HCT116 (cell line): Measurements from ENCODE around the gene IFNL2. TPM values are rescaled to one million over a fixed set of nuclear protein-coding genes. Genes with fewer than 3 reads are reported as not detected.

Experiments
- ATAC-seq: fragments of 200-7000 bp; cut with Tn5 transposase; 2 replicates; pipeline ENCODE4 v1.9.1; 2020; ENCODE audit warnings: mild to moderate bottlenecking, moderate library complexity
- BruUV-seq: library from RNA; stranded (reverse); fragments of 400-500 nt; replicated peaks from 2 replicates; lab custom pipeline; 2021; lab: Mats Ljungman, UMichigan
- CTCF ChIA-PET: fragments of 300-600 bp; sonication (Branson Sonifier 250); formaldehyde crosslinking; loops from one replicate; lab custom pipeline; 2021; ENCODE audit warnings: antibody characterized with exemption; lab: Charles Lee
- POLR2A ChIA-PET: fragments of 300-600, 350-600 bp; sonication (Branson Sonifier 250); formaldehyde crosslinking; loops from one replicate; lab custom pipeline; 2021; ENCODE audit warnings: antibody characterized with exemption; lab: Charles Lee
- RAD21 ChIA-PET, 2 experiments: fragments of 300-600 bp; sonication (Branson Sonifier 250); formaldehyde crosslinking; loops; one replicate each; lab custom pipeline; 2023; ENCODE audit warnings: low total read pairs in 2 of 2; ENCODE audit not compliant: uncharacterized antibody in 2 of 2, unreplicated experiment in 2 of 2, low non-redundant PET in 1 of 2; lab: Charles Lee
- DNase-seq: peaks from one replicate; pipeline ENCODE4 v3.0.0-alpha.2; 2010; ENCODE audit warnings: low read depth, low spot score
- H2AFZ ChIP-seq: fragments of 200-600 bp; shearing (Covaris generic), sonication (generic); 2 replicates; pipeline ENCODE4 v1.6.1; 2017; ENCODE audit warnings: low read depth, mixed run types, mixed read lengths, antibody characterized with exemption, low read length; ENCODE audit not compliant: poor library complexity, severe bottlenecking
- H3K27ac ChIP-seq: 2 replicates; pipeline ENCODE4 v1.5.1; 2012; ENCODE audit warnings: low read depth, low read length
- H3K27me3 ChIP-seq: fragments of 200-600 bp; sonication (generic); 2 replicates; pipeline ENCODE4 v1.6.1; 2016; ENCODE audit warnings: mixed run types, low read length, mixed read lengths; ENCODE audit not compliant: insufficient read depth
- H3K36me3 ChIP-seq, 2 experiments: fragments of 200-500 bp in 1 of 2; fragments of 200-600 bp in 1 of 2; sonication (Bioruptor generic) in 1 of 2; sonication (generic) in 1 of 2; 2 replicates each; pipeline versions ENCODE4 v1.5.1 to v1.6.1; 2014 to 2016; ENCODE audit warnings: low read length in 2 of 2, inconsistent platforms in 1 of 2, mixed read lengths in 1 of 2, mixed run types in 1 of 2; ENCODE audit not compliant: insufficient read depth in 2 of 2, control insufficient read depth in 1 of 2
- H3K4me1 ChIP-seq, 2 experiments: fragments of 200-600 bp in 1 of 2; sonication (generic) in 1 of 2; 2 replicates each; pipeline versions ENCODE4 v1.5.1 to v1.6.1; 2012 to 2017; ENCODE audit warnings: low read length in 2 of 2, inconsistent platforms in 1 of 2, mild to moderate bottlenecking in 1 of 2, mixed read lengths in 1 of 2, mixed run types in 1 of 2, moderate library complexity in 1 of 2; ENCODE audit not compliant: insufficient read depth in 2 of 2, control insufficient read depth in 1 of 2
- H3K4me2 ChIP-seq: fragments of 200-600 bp; sonication (generic); 2 replicates; pipeline ENCODE4 v1.6.1; 2017; ENCODE audit warnings: mixed run types, low read length, mixed read lengths
- H3K4me3 ChIP-seq, 2 experiments: fragments of 200-600 bp in 1 of 2; sonication (generic) in 1 of 2; replicated peaks in 1 of 2; 2 replicates each; pipeline ENCODE4 v1.5.1; 2011 to 2016; ENCODE audit warnings: low read length in 2 of 2, control low read depth in 1 of 2, low read depth in 1 of 2, mild to moderate bottlenecking in 1 of 2, mixed read lengths in 1 of 2, mixed run types in 1 of 2
- H3K79me2 ChIP-seq: fragments of 200-600 bp; sonication (generic); 2 replicates; pipeline ENCODE4 v1.6.1; 2017; ENCODE audit warnings: mild to moderate bottlenecking, mixed run types, low read length, moderate library complexity, mixed read lengths; ENCODE audit not compliant: insufficient read depth
- H3K9ac ChIP-seq: fragments of 200-600 bp; sonication (generic); 2 replicates; pipeline ENCODE4 v1.6.1; 2016; ENCODE audit warnings: low read length, mixed read lengths
- H3K9me2 ChIP-seq: fragments of 200-600 bp; sonication (generic), shearing (Covaris generic); 2 replicates; pipeline ENCODE4 v1.6.1; 2017; ENCODE audit warnings: mixed run types, mild to moderate bottlenecking, moderate library complexity; ENCODE audit not compliant: insufficient read depth
- H3K9me3 ChIP-seq, 2 experiments: fragments of 200-500 bp in 1 of 2; fragments of 200-600 bp in 1 of 2; sonication (Bioruptor generic) in 1 of 2; sonication (generic) in 1 of 2; 2 replicates each; pipeline ENCODE4 v1.6.1; 2014 to 2017; ENCODE audit warnings: low read length in 2 of 2, mixed read lengths in 2 of 2, inconsistent platforms in 1 of 2, low read depth in 1 of 2, mild to moderate bottlenecking in 1 of 2, mixed run types in 1 of 2, moderate library complexity in 1 of 2; ENCODE audit not compliant: control insufficient read depth in 1 of 2, insufficient read depth in 1 of 2
- H4K20me1 ChIP-seq: fragments of 200-600 bp; sonication (generic), shearing (Covaris generic); 2 replicates; pipeline ENCODE4 v1.6.1; 2017; ENCODE audit warnings: mixed run types, mild to moderate bottlenecking, moderate library complexity; ENCODE audit not compliant: insufficient read depth
- CBX3 ChIP-seq: IDR thresholded peaks from 2 replicates; pipeline ENCODE4 v1.6.1; 2012; ENCODE audit warnings: low read depth
- CEBPB ChIP-seq: IDR thresholded peaks from 2 replicates; pipeline ENCODE4 v1.6.1; 2012; ENCODE audit warnings: low read depth
- EGR1 ChIP-seq: IDR thresholded peaks from 2 replicates; pipeline ENCODE4 v1.6.1; 2012; ENCODE audit warnings: low read depth
- ELF1 ChIP-seq: IDR thresholded peaks from 2 replicates; pipeline ENCODE4 v1.6.1; 2012; ENCODE audit warnings: low read depth, borderline replicate concordance
- EZH2 ChIP-seq: fragments of 200-600 bp; sonication (generic); IDR thresholded peaks from 2 replicates; pipeline ENCODE4 v1.6.1; 2017; ENCODE audit warnings: antibody characterized with exemption, mixed run types
- EZH2phosphoT487 ChIP-seq: fragments of 200-600 bp; IDR thresholded peaks from 2 replicates; pipeline ENCODE4 v1.6.1; 2018; ENCODE audit warnings: antibody characterized with exemption, borderline replicate concordance
- FOSL1 ChIP-seq: IDR thresholded peaks from 2 replicates; pipeline ENCODE4 v1.6.1; 2012; ENCODE audit warnings: low read depth
- JUND ChIP-seq: IDR thresholded peaks from 2 replicates; pipeline ENCODE4 v1.6.1; 2012
- POLR2A ChIP-seq: IDR thresholded peaks from 2 replicates; pipeline ENCODE4 v1.7.0; 2011; ENCODE audit warnings: borderline replicate concordance; ENCODE audit not compliant: insufficient read depth, insufficient read length; ENCODE audit errors: extremely low read depth
- POLR2AphosphoS5 ChIP-seq: IDR thresholded peaks from 2 replicates; pipeline ENCODE4 v1.6.1; 2011; ENCODE audit warnings: mild to moderate bottlenecking, low read depth, low read length, moderate library complexity
- RAD21 ChIP-seq: IDR thresholded peaks from 2 replicates; pipeline ENCODE4 v1.6.1; 2012; ENCODE audit warnings: low read depth, mild to moderate bottlenecking
- SIN3A ChIP-seq: IDR thresholded peaks from 2 replicates; pipeline ENCODE4 v1.6.1; 2012; ENCODE audit warnings: low read depth
- SP1 ChIP-seq: IDR thresholded peaks from 2 replicates; pipeline ENCODE4 v1.6.1; 2012; ENCODE audit warnings: low read depth
- YY1 ChIP-seq: IDR thresholded peaks from 2 replicates; pipeline ENCODE4 v1.6.1; 2011; ENCODE audit warnings: low read length, low read depth, moderate library complexity, mild to moderate bottlenecking; ENCODE audit not compliant: insufficient replicate concordance; ENCODE audit errors: extremely low read depth
- ZFX ChIP-seq: fragments of 450-650 bp; IDR thresholded peaks from 2 replicates; pipeline ENCODE4 v1.6.1; 2017
- ZNF274 ChIP-seq: fragments of 200-500 bp; sonication (Bioruptor generic); IDR thresholded peaks from 2 replicates; pipeline ENCODE4 v1.6.1; 2014; ENCODE audit warnings: mild to moderate bottlenecking, low read depth, low read length, inconsistent platforms
- intact Hi-C: fragments of 100-400 bp; cut with micrococcal nuclease; formaldehyde crosslinking; loops from 2 replicates; pipeline ENCODE4 v1.10.0; 2022
- total RNA-seq: library from RNA; stranded (reverse); gene quantifications from one replicate; pipeline ENCODE4 v1.2.1, GENCODE V29; 2021; ENCODE audit not compliant: unreplicated experiment
- TF ChIP-seq, protein P1 (sequence below): IDR thresholded peaks from 2 replicates; pipeline ENCODE4 v1.6.1; 2012
- TF ChIP-seq, protein P2 (sequence below), 3 experiments: fragments of 200-600 bp in 1 of 3; sonication (generic) in 1 of 3; IDR thresholded peaks in 2 of 3; conservative IDR thresholded peaks in 1 of 3; 2 replicates each; pipeline ENCODE4 v1.5.1; 2012 to 2017; ENCODE audit warnings: low read depth in 2 of 3, low read length in 2 of 3, antibody characterized with exemption in 1 of 3, borderline replicate concordance in 1 of 3, control low read depth in 1 of 3, mild to moderate bottlenecking in 1 of 3, mixed read lengths in 1 of 3, mixed run types in 1 of 3, moderate library complexity in 1 of 3; ENCODE audit not compliant: insufficient read depth in 1 of 3
- TF ChIP-seq, protein P3 (sequence below): IDR thresholded peaks from 2 replicates; pipeline ENCODE4 v1.6.1; 2012; ENCODE audit warnings: low read depth
- TF ChIP-seq, protein P4 (sequence below): IDR thresholded peaks from 2 replicates; pipeline ENCODE4 v1.6.1; 2011; ENCODE audit warnings: mild to moderate bottlenecking, low read length, moderate library complexity; ENCODE audit not compliant: insufficient replicate concordance; ENCODE audit errors: extremely low read depth

The IFNL2 gene
- total RNA-seq, 1 experiment from 2014 or later, result not detected

- Histone ChIP-seq H3K9ac (no peak overlapping the region), H3K4me1 (peaks cover 9 to 10% of the 10 kb centered on the region in 2 experiments), H3K27me3 (no peaks in the 10 kb centered on the region), H3K9me3 (no peaks in the 10 kb centered on the region), H3K9me2 (no peaks in the 10 kb centered on the region), H3K27ac (no peak overlapping the region), H4K20me1 (no peaks in the 10 kb centered on the region), H2AFZ (no peak overlapping the region), H3K4me2 (peak overlapping the region; percentile 27), H3K79me2 (no peaks in the 10 kb centered on the region), H3K4me3 (no peak overlapping the region), H3K36me3 (no peaks in the 10 kb centered on the region)
- no TSS peak for BruUV-seq
- ChIA-PET POLR2A (no interaction called here), CTCF (interaction anchor here (1.3 kb wide), 1 partner anchor 91 kb away, joined by 3 read pairs; no protein-coding TSS in a partner anchor), RAD21 (no interaction called here)
- intact Hi-C loops, result no loop called here
- ATAC-seq (peak; percentile 84), DNase-seq (no peak)
- TF ChIP-seq ELF1, result no peak
- TF ChIP-seq, protein P1, sequence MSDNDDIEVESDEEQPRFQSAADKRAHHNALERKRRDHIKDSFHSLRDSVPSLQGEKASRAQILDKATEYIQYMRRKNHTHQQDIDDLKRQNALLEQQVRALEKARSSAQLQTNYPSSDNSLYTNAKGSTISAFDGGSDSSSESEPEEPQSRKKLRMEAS, result no peak
- TF ChIP-seq CEBPB, result no peak
- no peak for TF ChIP-seq RAD21
- TF ChIP-seq ZFX, result no peak
- no peak for TF ChIP-seq EZH2phosphoT487
- TF ChIP-seq ZNF274, result no peak
- TF ChIP-seq, protein P2, sequence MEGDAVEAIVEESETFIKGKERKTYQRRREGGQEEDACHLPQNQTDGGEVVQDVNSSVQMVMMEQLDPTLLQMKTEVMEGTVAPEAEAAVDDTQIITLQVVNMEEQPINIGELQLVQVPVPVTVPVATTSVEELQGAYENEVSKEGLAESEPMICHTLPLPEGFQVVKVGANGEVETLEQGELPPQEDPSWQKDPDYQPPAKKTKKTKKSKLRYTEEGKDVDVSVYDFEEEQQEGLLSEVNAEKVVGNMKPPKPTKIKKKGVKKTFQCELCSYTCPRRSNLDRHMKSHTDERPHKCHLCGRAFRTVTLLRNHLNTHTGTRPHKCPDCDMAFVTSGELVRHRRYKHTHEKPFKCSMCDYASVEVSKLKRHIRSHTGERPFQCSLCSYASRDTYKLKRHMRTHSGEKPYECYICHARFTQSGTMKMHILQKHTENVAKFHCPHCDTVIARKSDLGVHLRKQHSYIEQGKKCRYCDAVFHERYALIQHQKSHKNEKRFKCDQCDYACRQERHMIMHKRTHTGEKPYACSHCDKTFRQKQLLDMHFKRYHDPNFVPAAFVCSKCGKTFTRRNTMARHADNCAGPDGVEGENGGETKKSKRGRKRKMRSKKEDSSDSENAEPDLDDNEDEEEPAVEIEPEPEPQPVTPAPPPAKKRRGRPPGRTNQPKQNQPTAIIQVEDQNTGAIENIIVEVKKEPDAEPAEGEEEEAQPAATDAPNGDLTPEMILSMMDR (IDR thresholded peaks at IDR 0.05 in 2 of 3, conservative IDR thresholded peaks at IDR 0.05 in 1 of 3; ENCODE audit: borderline replicate concordance in 1 of 3, insufficient read depth in 1 of 3, low read depth in 2 of 3, low read length in 2 of 3), result no peak
- no peak for TF ChIP-seq SP1
- no peak for TF ChIP-seq EZH2
- TF ChIP-seq, protein P3, sequence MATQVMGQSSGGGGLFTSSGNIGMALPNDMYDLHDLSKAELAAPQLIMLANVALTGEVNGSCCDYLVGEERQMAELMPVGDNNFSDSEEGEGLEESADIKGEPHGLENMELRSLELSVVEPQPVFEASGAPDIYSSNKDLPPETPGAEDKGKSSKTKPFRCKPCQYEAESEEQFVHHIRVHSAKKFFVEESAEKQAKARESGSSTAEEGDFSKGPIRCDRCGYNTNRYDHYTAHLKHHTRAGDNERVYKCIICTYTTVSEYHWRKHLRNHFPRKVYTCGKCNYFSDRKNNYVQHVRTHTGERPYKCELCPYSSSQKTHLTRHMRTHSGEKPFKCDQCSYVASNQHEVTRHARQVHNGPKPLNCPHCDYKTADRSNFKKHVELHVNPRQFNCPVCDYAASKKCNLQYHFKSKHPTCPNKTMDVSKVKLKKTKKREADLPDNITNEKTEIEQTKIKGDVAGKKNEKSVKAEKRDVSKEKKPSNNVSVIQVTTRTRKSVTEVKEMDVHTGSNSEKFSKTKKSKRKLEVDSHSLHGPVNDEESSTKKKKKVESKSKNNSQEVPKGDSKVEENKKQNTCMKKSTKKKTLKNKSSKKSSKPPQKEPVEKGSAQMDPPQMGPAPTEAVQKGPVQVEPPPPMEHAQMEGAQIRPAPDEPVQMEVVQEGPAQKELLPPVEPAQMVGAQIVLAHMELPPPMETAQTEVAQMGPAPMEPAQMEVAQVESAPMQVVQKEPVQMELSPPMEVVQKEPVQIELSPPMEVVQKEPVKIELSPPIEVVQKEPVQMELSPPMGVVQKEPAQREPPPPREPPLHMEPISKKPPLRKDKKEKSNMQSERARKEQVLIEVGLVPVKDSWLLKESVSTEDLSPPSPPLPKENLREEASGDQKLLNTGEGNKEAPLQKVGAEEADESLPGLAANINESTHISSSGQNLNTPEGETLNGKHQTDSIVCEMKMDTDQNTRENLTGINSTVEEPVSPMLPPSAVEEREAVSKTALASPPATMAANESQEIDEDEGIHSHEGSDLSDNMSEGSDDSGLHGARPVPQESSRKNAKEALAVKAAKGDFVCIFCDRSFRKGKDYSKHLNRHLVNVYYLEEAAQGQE, result no peak
- no peak for TF ChIP-seq FOSL1
- TF ChIP-seq, protein P4, sequence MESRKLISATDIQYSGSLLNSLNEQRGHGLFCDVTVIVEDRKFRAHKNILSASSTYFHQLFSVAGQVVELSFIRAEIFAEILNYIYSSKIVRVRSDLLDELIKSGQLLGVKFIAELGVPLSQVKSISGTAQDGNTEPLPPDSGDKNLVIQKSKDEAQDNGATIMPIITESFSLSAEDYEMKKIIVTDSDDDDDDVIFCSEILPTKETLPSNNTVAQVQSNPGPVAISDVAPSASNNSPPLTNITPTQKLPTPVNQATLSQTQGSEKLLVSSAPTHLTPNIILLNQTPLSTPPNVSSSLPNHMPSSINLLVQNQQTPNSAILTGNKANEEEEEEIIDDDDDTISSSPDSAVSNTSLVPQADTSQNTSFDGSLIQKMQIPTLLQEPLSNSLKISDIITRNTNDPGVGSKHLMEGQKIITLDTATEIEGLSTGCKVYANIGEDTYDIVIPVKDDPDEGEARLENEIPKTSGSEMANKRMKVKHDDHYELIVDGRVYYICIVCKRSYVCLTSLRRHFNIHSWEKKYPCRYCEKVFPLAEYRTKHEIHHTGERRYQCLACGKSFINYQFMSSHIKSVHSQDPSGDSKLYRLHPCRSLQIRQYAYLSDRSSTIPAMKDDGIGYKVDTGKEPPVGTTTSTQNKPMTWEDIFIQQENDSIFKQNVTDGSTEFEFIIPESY, result no peak
- no peak for TF ChIP-seq YY1
- TF ChIP-seq CBX3, result no peak
- TF ChIP-seq EGR1, result no peak
- TF ChIP-seq POLR2A, result no peak
- TF ChIP-seq POLR2AphosphoS5, result no peak
- TF ChIP-seq JUND, result no peak
- TF ChIP-seq SIN3A, result no peak
Measured at GRCh38 chr19:39303373-39304184, 35.4 kb downstream of the IFNL2 start.
